GM23338 (cell line): ENCODE results near the gene TEKT3. TPM values are rescaled to one million over a fixed set of nuclear protein-coding genes. Genes with fewer than 3 reads are reported as not detected.

Experiments used
- ATAC-seq: fragments of 200-7000 bp; cut with Tn5 transposase; 3 replicates; pipeline ENCODE4 v1.9.1; 2020
- DNase-seq: peaks from one replicate; pipeline ENCODE4 v3.0.0-alpha.2; 2015; ENCODE audit warnings: low spot score
- H2AFZ ChIP-seq: fragments of 200-600 bp; sonication (generic); 2 replicates; pipeline ENCODE4 v1.8.0; 2016; ENCODE audit warnings: antibody characterized with exemption, mild to moderate bottlenecking, moderate library complexity
- H3F3A ChIP-seq: fragments of 200-600 bp; sonication (generic); replicated peaks from 2 replicates; pipeline ENCODE4 v1.8.0; 2017; ENCODE audit warnings: antibody characterized with exemption, mixed run types, low read depth
- H3K27ac ChIP-seq: fragments of 200-600 bp; sonication (generic); 2 replicates; pipeline ENCODE4 v1.6.1; 2016; ENCODE audit warnings: low read depth
- H3K27me3 ChIP-seq: fragments of 200-600 bp; sonication (generic); 2 replicates; pipeline ENCODE4 v1.8.0; 2016; ENCODE audit warnings: mild to moderate bottlenecking, mixed run types, moderate library complexity; ENCODE audit not compliant: insufficient read depth
- H3K36me3 ChIP-seq: fragments of 200-600 bp; sonication (generic); 2 replicates; pipeline ENCODE4 v1.8.0; 2016; ENCODE audit warnings: mild to moderate bottlenecking; ENCODE audit not compliant: insufficient read depth
- H3K4me1 ChIP-seq: fragments of 200-600 bp; sonication (generic); 2 replicates; pipeline ENCODE4 v1.8.0; 2016; ENCODE audit warnings: mild to moderate bottlenecking, moderate library complexity; ENCODE audit not compliant: insufficient read depth
- H3K4me2 ChIP-seq: fragments of 200-600 bp; sonication (generic); 2 replicates; pipeline ENCODE4 v1.7.1; 2017; ENCODE audit warnings: mixed run types
- H3K4me3 ChIP-seq: fragments of 200-600 bp; sonication (generic); 2 replicates; pipeline ENCODE4 v1.6.1; 2016; ENCODE audit warnings: mixed run types
- H3K79me2 ChIP-seq: fragments of 200-600 bp; sonication (generic); replicated peaks from 2 replicates; pipeline ENCODE4 v1.8.0; 2017; ENCODE audit warnings: mild to moderate bottlenecking; ENCODE audit not compliant: insufficient read depth
- H3K9me2 ChIP-seq: fragments of 200-600 bp; sonication (generic); 2 replicates; pipeline ENCODE4 v1.8.0; 2017; ENCODE audit not compliant: insufficient read depth
- H4K20me1 ChIP-seq: fragments of 200-600 bp; sonication (generic); replicated peaks from 2 replicates; pipeline ENCODE4 v1.8.0; 2017; ENCODE audit warnings: mild to moderate bottlenecking; ENCODE audit not compliant: insufficient read depth
- H3K27ac Mint-ChIP-seq: 2 replicates; pipeline ENCODE4 v1.8.0; 2020; ENCODE audit warnings: inconsistent platforms, mild to moderate bottlenecking, moderate library complexity, mixed read lengths
- H3K27me3 Mint-ChIP-seq: 3 replicates; pipeline ENCODE4 v1.8.0; 2022; ENCODE audit warnings: low read depth, mild to moderate bottlenecking, moderate library complexity, mixed read lengths, inconsistent platforms; ENCODE audit not compliant: insufficient read depth, poor library complexity
- H3K36me3 Mint-ChIP-seq: 3 replicates; pipeline ENCODE4 v1.8.0; 2021; ENCODE audit warnings: low read depth, mild to moderate bottlenecking, inconsistent platforms, moderate library complexity, mixed read lengths
- H3K4me1 Mint-ChIP-seq: 3 replicates; pipeline ENCODE4 v1.8.0; 2020; ENCODE audit warnings: mild to moderate bottlenecking, inconsistent platforms, mixed read lengths
- H3K4me3 Mint-ChIP-seq: 3 replicates; pipeline ENCODE4 v1.8.0; 2021; ENCODE audit warnings: moderate library complexity, mild to moderate bottlenecking, inconsistent platforms, mixed read lengths
- H3K9me3 Mint-ChIP-seq: 3 replicates; pipeline ENCODE4 v1.8.0; 2020; ENCODE audit warnings: moderate library complexity, mild to moderate bottlenecking, inconsistent platforms, mixed read lengths
- CREB1 ChIP-seq: fragments of 250-450 bp; sonication (Bioruptor Pico); IDR thresholded peaks from 2 replicates; pipeline ENCODE4 v1.5.0; 2020; ENCODE audit warnings: low read depth, mild to moderate bottlenecking, moderate library complexity
- EZH2 ChIP-seq: fragments of 200-600 bp; sonication (generic); IDR thresholded peaks from one replicate; pipeline ENCODE4 v1.8.0; 2017; ENCODE audit warnings: antibody characterized with exemption, mild to moderate bottlenecking, low read depth; ENCODE audit not compliant: unreplicated experiment
- EZH2phosphoT487 ChIP-seq: fragments of 200-600 bp; sonication (generic); IDR thresholded peaks from one replicate; pipeline ENCODE4 v1.8.1; 2018; ENCODE audit warnings: antibody characterized with exemption; ENCODE audit not compliant: unreplicated experiment
- JUNB ChIP-seq: IDR thresholded peaks from one replicate; pipeline ENCODE4 v1.6.1; 2016; ENCODE audit warnings: antibody characterized with exemption; ENCODE audit not compliant: unreplicated experiment
- STAT1 ChIP-seq: IDR thresholded peaks from one replicate; pipeline ENCODE4 v1.6.1; 2016; ENCODE audit warnings: antibody characterized with exemption; ENCODE audit not compliant: unreplicated experiment
- ZNF114 ChIP-seq: fragments of 250-450 bp; sonication (Bioruptor Pico); IDR thresholded peaks from 2 replicates; pipeline ENCODE4 v1.5.0; 2020; ENCODE audit warnings: mild to moderate bottlenecking, moderate library complexity
- polyA plus RNA-seq: library from polyadenylated mRNA; unstranded; fragments of >200 nt; fragmentation: Nextera tagmentation; extraction: Ambion mirVana; gene quantifications from 2 replicates; pipeline ENCODE4 v1.2.1, GENCODE V29; 2016
- total RNA-seq: library from RNA; depleted of rRNA; stranded (reverse); fragments of >200 nt; shearing (Covaris generic); gene quantifications from 2 replicates; pipeline ENCODE4 v1.2.3, GENCODE V29; 2014
- TF ChIP-seq, protein P1 (sequence below): IDR thresholded peaks from 2 replicates; pipeline ENCODE4 v1.6.1; 2016; ENCODE audit warnings: antibody characterized with exemption
- TF ChIP-seq, protein P2 (sequence below): IDR thresholded peaks from one replicate; pipeline ENCODE4 v1.6.1; 2018; ENCODE audit warnings: antibody characterized with exemption; ENCODE audit not compliant: unreplicated experiment
- TF ChIP-seq, protein P3 (sequence below): fragments of 250-450 bp; sonication (Bioruptor Pico); IDR thresholded peaks from 2 replicates; pipeline ENCODE4 v1.5.0; 2020; ENCODE audit warnings: mild to moderate bottlenecking, moderate library complexity

Gene TEKT3
- total and polyA plus RNA-seq, 2 experiments from 2014 or later = 1.6 to 2.0 TPM

DNA sequence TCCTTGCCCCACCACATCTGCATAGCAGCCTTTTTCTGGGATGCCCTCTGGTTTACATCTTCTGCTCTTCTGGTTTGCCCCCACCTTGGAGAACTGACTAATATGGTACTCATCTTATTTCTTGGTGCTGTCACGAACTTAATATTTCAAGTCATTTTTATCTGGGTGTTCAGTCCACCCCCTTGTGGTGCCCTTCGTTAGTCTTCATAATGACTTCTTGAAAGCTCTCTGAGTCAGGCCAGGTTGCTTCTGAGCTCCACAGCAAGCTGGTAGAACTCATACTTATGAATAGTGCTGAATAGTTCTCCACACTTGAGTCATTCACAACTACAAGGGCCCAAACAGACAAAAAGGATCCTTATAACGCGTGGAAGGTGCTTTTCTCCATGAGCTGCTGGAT is 35.8 kb upstream of the TEKT3 start:
- Histone ChIP-seq H3F3A (no peaks in the 10 kb centered on the region), H2AFZ (no peak overlapping the region), H4K20me1 (no peaks in the 10 kb centered on the region), H3K27me3 (no peaks in the 10 kb centered on the region), H3K36me3 (no peaks in the 10 kb centered on the region), H3K27ac (no peak overlapping the region), H3K79me2 (no peaks in the 10 kb centered on the region), H3K4me3 (no peak overlapping the region), H3K4me2 (no peak overlapping the region), H3K4me1 (no peaks in the 10 kb centered on the region), H3K9me2 (no peaks in the 10 kb centered on the region)
- no peaks in the 10 kb centered on the region for H3K4me1 Mint-ChIP-seq
- ATAC-seq (no peak), DNase-seq (no peak)
- no peak overlapping the region for H3K27ac Mint-ChIP-seq
- H3K27me3 Mint-ChIP-seq = no peaks in the 10 kb centered on the region
- H3K9me3 Mint-ChIP-seq = no peaks in the 10 kb centered on the region
- no peaks in the 10 kb centered on the region for H3K36me3 Mint-ChIP-seq
- H3K4me3 Mint-ChIP-seq = no peak overlapping the region
- TF ChIP-seq, protein P1, sequence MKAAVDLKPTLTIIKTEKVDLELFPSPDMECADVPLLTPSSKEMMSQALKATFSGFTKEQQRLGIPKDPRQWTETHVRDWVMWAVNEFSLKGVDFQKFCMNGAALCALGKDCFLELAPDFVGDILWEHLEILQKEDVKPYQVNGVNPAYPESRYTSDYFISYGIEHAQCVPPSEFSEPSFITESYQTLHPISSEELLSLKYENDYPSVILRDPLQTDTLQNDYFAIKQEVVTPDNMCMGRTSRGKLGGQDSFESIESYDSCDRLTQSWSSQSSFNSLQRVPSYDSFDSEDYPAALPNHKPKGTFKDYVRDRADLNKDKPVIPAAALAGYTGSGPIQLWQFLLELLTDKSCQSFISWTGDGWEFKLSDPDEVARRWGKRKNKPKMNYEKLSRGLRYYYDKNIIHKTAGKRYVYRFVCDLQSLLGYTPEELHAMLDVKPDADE = no peak
- no peak for TF ChIP-seq EZH2
- no peak for TF ChIP-seq STAT1

DNA sequence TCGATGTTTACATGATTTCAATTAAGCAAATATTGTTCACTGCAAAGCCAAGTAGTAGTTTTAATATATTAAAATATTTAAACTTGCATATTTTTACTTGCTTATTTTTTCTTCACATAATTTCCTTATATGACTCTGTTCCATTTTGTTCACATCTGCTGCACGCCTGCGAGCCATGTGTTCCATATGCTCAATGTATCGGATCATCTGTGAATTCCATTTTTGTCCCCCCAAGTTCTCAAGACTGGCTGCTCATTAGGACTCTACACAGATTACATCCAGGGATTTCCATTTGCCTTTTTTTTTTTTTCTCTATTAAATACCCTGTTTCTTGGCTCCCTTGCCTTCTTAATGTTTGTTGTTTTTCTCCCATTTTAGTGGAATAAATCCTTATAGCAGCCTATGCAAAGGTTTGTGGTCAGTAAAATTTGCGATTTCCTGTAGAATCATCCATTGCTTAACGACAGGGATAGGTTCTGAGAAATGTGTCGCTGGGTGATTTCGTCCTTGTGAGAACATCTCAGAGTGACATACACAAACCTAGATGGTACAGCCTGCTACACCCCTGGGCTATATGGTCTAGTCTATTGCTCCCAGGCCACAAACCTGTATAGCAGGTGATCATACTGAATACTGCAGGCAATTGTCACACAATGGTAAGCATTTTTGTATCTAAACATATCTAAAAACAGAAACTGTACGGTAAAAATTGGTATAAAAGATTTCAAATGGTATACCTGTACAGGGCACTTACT is 30.2 kb upstream of the TEKT3 start:
- H3K36me3 Mint-ChIP-seq = no peaks in the 10 kb centered on the region
- ATAC-seq (no peak), DNase-seq (no peak)
- no peaks in the 10 kb centered on the region for H3K36me3 ChIP-seq
- H3F3A ChIP-seq = no peaks in the 10 kb centered on the region
- H3K27me3 Mint-ChIP-seq = no peaks in the 10 kb centered on the region
- no peak overlapping the region for H3K27ac ChIP-seq
- no peaks in the 10 kb centered on the region for H3K4me1 Mint-ChIP-seq
- H4K20me1 ChIP-seq = no peaks in the 10 kb centered on the region
- H2AFZ ChIP-seq = no peak overlapping the region
- H3K9me2 ChIP-seq = no peaks in the 10 kb centered on the region
- no peaks in the 10 kb centered on the region for H3K27me3 ChIP-seq
- no peak overlapping the region for H3K4me2 ChIP-seq
- H3K4me1 ChIP-seq = no peaks in the 10 kb centered on the region
- no peak overlapping the region for H3K27ac Mint-ChIP-seq
- no peaks in the 10 kb centered on the region for H3K79me2 ChIP-seq
- no peaks in the 10 kb centered on the region for H3K9me3 Mint-ChIP-seq
- H3K4me3 Mint-ChIP-seq = no peak overlapping the region
- no peak overlapping the region for H3K4me3 ChIP-seq
- TF ChIP-seq, protein P1 = no peak
- TF ChIP-seq, protein P2, sequence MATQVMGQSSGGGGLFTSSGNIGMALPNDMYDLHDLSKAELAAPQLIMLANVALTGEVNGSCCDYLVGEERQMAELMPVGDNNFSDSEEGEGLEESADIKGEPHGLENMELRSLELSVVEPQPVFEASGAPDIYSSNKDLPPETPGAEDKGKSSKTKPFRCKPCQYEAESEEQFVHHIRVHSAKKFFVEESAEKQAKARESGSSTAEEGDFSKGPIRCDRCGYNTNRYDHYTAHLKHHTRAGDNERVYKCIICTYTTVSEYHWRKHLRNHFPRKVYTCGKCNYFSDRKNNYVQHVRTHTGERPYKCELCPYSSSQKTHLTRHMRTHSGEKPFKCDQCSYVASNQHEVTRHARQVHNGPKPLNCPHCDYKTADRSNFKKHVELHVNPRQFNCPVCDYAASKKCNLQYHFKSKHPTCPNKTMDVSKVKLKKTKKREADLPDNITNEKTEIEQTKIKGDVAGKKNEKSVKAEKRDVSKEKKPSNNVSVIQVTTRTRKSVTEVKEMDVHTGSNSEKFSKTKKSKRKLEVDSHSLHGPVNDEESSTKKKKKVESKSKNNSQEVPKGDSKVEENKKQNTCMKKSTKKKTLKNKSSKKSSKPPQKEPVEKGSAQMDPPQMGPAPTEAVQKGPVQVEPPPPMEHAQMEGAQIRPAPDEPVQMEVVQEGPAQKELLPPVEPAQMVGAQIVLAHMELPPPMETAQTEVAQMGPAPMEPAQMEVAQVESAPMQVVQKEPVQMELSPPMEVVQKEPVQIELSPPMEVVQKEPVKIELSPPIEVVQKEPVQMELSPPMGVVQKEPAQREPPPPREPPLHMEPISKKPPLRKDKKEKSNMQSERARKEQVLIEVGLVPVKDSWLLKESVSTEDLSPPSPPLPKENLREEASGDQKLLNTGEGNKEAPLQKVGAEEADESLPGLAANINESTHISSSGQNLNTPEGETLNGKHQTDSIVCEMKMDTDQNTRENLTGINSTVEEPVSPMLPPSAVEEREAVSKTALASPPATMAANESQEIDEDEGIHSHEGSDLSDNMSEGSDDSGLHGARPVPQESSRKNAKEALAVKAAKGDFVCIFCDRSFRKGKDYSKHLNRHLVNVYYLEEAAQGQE = no peak
- no peak for TF ChIP-seq EZH2phosphoT487
- TF ChIP-seq CREB1 (CRISPR knock-in tag) = no peak
- no peak for TF ChIP-seq STAT1
- TF ChIP-seq, protein P3, sequence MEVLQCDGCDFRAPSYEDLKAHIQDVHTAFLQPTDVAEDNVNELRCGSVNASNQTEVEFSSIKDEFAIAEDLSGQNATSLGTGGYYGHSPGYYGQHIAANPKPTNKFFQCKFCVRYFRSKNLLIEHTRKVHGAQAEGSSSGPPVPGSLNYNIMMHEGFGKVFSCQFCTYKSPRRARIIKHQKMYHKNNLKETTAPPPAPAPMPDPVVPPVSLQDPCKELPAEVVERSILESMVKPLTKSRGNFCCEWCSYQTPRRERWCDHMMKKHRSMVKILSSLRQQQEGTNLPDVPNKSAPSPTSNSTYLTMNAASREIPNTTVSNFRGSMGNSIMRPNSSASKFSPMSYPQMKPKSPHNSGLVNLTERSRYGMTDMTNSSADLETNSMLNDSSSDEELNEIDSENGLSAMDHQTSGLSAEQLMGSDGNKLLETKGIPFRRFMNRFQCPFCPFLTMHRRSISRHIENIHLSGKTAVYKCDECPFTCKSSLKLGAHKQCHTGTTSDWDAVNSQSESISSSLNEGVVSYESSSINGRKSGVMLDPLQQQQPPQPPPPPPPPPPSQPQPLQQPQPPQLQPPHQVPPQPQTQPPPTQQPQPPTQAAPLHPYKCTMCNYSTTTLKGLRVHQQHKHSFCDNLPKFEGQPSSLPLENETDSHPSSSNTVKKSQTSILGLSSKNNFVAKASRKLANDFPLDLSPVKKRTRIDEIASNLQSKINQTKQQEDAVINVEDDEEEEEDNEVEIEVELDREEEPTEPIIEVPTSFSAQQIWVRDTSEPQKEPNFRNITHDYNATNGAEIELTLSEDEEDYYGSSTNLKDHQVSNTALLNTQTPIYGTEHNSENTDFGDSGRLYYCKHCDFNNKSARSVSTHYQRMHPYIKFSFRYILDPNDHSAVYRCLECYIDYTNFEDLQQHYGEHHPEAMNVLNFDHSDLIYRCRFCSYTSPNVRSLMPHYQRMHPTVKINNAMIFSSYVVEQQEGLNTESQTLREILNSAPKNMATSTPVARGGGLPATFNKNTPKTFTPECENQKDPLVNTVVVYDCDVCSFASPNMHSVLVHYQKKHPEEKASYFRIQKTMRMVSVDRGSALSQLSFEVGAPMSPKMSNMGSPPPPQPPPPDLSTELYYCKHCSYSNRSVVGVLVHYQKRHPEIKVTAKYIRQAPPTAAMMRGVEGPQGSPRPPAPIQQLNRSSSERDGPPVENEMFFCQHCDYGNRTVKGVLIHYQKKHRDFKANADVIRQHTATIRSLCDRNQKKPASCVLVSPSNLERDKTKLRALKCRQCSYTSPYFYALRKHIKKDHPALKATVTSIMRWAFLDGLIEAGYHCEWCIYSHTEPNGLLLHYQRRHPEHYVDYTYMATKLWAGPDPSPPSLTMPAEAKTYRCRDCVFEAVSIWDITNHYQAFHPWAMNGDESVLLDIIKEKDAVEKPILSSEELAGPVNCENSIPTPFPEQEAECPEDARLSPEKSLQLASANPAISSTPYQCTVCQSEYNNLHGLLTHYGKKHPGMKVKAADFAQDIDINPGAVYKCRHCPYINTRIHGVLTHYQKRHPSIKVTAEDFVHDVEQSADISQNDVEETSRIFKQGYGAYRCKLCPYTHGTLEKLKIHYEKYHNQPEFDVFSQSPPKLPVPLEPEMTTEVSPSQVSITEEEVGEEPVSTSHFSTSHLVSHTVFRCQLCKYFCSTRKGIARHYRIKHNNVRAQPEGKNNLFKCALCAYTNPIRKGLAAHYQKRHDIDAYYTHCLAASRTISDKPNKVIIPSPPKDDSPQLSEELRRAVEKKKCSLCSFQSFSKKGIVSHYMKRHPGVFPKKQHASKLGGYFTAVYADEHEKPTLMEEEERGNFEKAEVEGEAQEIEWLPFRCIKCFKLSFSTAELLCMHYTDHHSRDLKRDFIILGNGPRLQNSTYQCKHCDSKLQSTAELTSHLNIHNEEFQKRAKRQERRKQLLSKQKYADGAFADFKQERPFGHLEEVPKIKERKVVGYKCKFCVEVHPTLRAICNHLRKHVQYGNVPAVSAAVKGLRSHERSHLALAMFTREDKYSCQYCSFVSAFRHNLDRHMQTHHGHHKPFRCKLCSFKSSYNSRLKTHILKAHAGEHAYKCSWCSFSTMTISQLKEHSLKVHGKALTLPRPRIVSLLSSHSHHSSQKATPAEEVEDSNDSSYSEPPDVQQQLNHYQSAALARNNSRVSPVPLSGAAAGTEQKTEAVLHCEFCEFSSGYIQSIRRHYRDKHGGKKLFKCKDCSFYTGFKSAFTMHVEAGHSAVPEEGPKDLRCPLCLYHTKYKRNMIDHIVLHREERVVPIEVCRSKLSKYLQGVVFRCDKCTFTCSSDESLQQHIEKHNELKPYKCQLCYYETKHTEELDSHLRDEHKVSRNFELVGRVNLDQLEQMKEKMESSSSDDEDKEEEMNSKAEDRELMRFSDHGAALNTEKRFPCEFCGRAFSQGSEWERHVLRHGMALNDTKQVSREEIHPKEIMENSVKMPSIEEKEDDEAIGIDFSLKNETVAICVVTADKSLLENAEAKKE (CRISPR knock-in tag) = no peak
- TF ChIP-seq ZNF114 (CRISPR knock-in tag) = no peak
- TF ChIP-seq JUNB = no peak
